K562 (cell line): ENCODE results near the gene ZNF792. TPM values are rescaled to one million over a fixed set of nuclear protein-coding genes. Genes with fewer than 3 reads are reported as not detected.
"Not testable (repeated sequence)": the region's sequence is repeated elsewhere in the genome, so short reads cannot be mapped to it uniquely, and the experiment has no call there.

Experiments
- ATAC-seq: fragments of 200-7000 bp; cut with Tn5 transposase; 3 replicates; pipeline ENCODE4 v1.9.1; 2020; ENCODE audit warnings: moderate library complexity
- BruUV-seq: library from RNA; stranded (reverse); fragments of 400-500 nt; replicated peaks from 2 replicates; lab custom pipeline; 2021; lab: Mats Ljungman, UMichigan
- CTCF ChIA-PET: fragments of 300-600 bp; formaldehyde crosslinking; extraction: SDS; loops from one replicate; lab custom pipeline; 2021; ENCODE audit warnings: low intra/inter-chr PET ratio; lab: Yijun Ruan, JAX
- POLR2A ChIA-PET: fragments of 300-600, 350-650 bp; sonication (Branson Sonifier 250); formaldehyde crosslinking; extraction: SDS; loops from one replicate; lab custom pipeline; 2021; ENCODE audit warnings: antibody characterized with exemption, inconsistent platforms; lab: Yijun Ruan, JAX
- DNase-seq, 4 experiments: peaks; one replicate each; pipeline versions ENCODE4 v3.0.0 to v3.0.0-alpha.2; 2011 to 2018; ENCODE audit warnings: low spot score in 3 of 4, mixed read lengths in 3 of 4; ENCODE audit errors: extremely low read depth in 1 of 4
- FAIRE-seq: peaks from 2 replicates; lab custom pipeline; 2011; peaks lifted over from hg19 to GRCh38; lab: Jason Lieb, UNC
- H2AFZ ChIP-seq: 2 replicates; pipeline ENCODE4 v1.6.0; 2011; ENCODE audit warnings: low read depth, low read length, control low read depth, inconsistent platforms
- H3K27ac ChIP-seq: fragments of 200-600 bp; 3 replicates; pipeline ENCODE4 v1.8.0; 2011; ENCODE audit warnings: low read depth, mild to moderate bottlenecking, control low read depth, inconsistent platforms, low read length, moderate library complexity, mixed read lengths; ENCODE audit errors: extremely low read depth
- H3K27me3 ChIP-seq, 2 experiments: fragments of 300-600 bp in 1 of 2; 2 replicates in 1 of 2; 3 replicates in 1 of 2; pipeline versions ENCODE4 v1.6.0 to v1.8.0; 2011; ENCODE audit warnings: inconsistent platforms in 2 of 2, low read length in 2 of 2, mild to moderate bottlenecking in 1 of 2, mixed read lengths in 1 of 2, moderate library complexity in 1 of 2; ENCODE audit not compliant: control insufficient read depth in 2 of 2, insufficient read depth in 2 of 2
- H3K36me3 ChIP-seq: fragments of 300-600 bp; 3 replicates; pipeline ENCODE4 v1.8.0; 2011; ENCODE audit warnings: mild to moderate bottlenecking, low read length, inconsistent platforms; ENCODE audit not compliant: control insufficient read depth, insufficient read depth
- H3K4me1 ChIP-seq, 2 experiments: fragments of 200-600 bp in 1 of 2; replicated peaks in 1 of 2; 2 replicates in 1 of 2; 3 replicates in 1 of 2; pipeline versions ENCODE4 v1.5.1 to v1.8.0; 2011; ENCODE audit warnings: inconsistent platforms in 2 of 2, low read length in 2 of 2, mild to moderate bottlenecking in 1 of 2, mixed read lengths in 1 of 2, moderate library complexity in 1 of 2; ENCODE audit not compliant: control insufficient read depth in 2 of 2, insufficient read depth in 2 of 2
- H3K4me2 ChIP-seq: 2 replicates; pipeline ENCODE4 v1.6.1; 2011; ENCODE audit warnings: low read length, control low read depth, inconsistent platforms, mixed read lengths; ENCODE audit not compliant: insufficient read depth
- H3K4me3 ChIP-seq: fragments of 200-600 bp; sonication (generic), shearing (Covaris generic); 2 replicates; pipeline ENCODE4 v1.5.1; 2016; ENCODE audit warnings: control low read depth, inconsistent platforms
- H3K79me2 ChIP-seq: fragments of 200-600 bp; 3 replicates; pipeline ENCODE4 v1.8.0; 2011; ENCODE audit warnings: low read length, inconsistent platforms; ENCODE audit not compliant: control insufficient read depth, insufficient read depth
- H3K9ac ChIP-seq, 2 experiments: 2 replicates each; pipeline versions ENCODE4 v1.6.0 to v1.6.1; 2011; ENCODE audit warnings: low read depth in 2 of 2, low read length in 2 of 2, control low read depth in 1 of 2, inconsistent platforms in 1 of 2, mild to moderate bottlenecking in 1 of 2, mixed read lengths in 1 of 2; ENCODE audit not compliant: insufficient read depth in 1 of 2
- H3K9me1 ChIP-seq: one replicate; pipeline ENCODE4 v1.6.0; 2011; ENCODE audit warnings: inconsistent platforms, mild to moderate bottlenecking, low read length, moderate library complexity; ENCODE audit not compliant: control insufficient read depth, insufficient read depth
- H3K9me3 ChIP-seq: replicated peaks from 2 replicates; pipeline ENCODE4 v1.5.1; 2011; ENCODE audit warnings: low read depth, low read length, inconsistent platforms; ENCODE audit not compliant: control insufficient read depth, insufficient read depth
- H4K20me1 ChIP-seq: replicated peaks from 2 replicates; pipeline ENCODE4 v1.6.1; 2011; ENCODE audit warnings: low read length, inconsistent platforms, mixed read lengths; ENCODE audit not compliant: control insufficient read depth, insufficient read depth
- DMBX1 ChIP-seq: fragments of 250-450 bp; sonication (Bioruptor Pico); IDR thresholded peaks from 2 replicates; pipeline ENCODE4 v1.8.0; 2022; ENCODE audit warnings: inconsistent platforms, mild to moderate bottlenecking, moderate library complexity, borderline replicate concordance
- ETV1 ChIP-seq: fragments of 450-650 bp; conservative IDR thresholded peaks from 2 replicates; pipeline ENCODE4 v1.6.1; 2016; ENCODE audit warnings: missing genetic modification characterization, control low read depth, low read depth, missing compliant biosample characterization
- MYNN ChIP-seq, 2 experiments: sonication (generic); formaldehyde crosslinking in 1 of 2; IDR thresholded peaks; 2 replicates each; pipeline versions ENCODE4 v1.5.0 to v1.6.1; 2016 to 2020; ENCODE audit warnings: antibody characterized with exemption in 1 of 2, missing genetic modification reagents in 1 of 2
- NFIC ChIP-seq: fragments of 450-650 bp; IDR thresholded peaks from 2 replicates; pipeline ENCODE4 v1.6.1; 2017; ENCODE audit warnings: mild to moderate bottlenecking, inconsistent platforms
- NR2C1 ChIP-seq, 2 experiments: fragments of 450-650 bp; IDR thresholded peaks; 2 replicates each; pipeline ENCODE4 v1.6.1; 2017; ENCODE audit warnings: mild to moderate bottlenecking in 2 of 2, antibody characterized with exemption in 1 of 2, inconsistent platforms in 1 of 2, missing compliant biosample characterization in 1 of 2, missing genetic modification characterization in 1 of 2
- ZNF311 ChIP-seq: fragments of 250-450 bp; sonication (Bioruptor Pico); IDR thresholded peaks from 2 replicates; pipeline ENCODE4 v1.4.0; 2020; ENCODE audit warnings: mild to moderate bottlenecking, moderate library complexity
- ZNF76 ChIP-seq: fragments of 250-450 bp; sonication (Bioruptor Pico); IDR thresholded peaks from 2 replicates; pipeline ENCODE4 v1.4.0; 2020; ENCODE audit warnings: mild to moderate bottlenecking, moderate library complexity, borderline replicate concordance
- WGBS: fragments of 100-300 bp; shearing (Covaris generic); methylation state at CpG from one replicate; pipeline ENCODE4 v1.1.6; 2016; ENCODE audit warnings: low coverage, mixed read lengths; ENCODE audit not compliant: insufficient coverage; ENCODE audit errors: missing lambda C conversion rate; 5-methylcytosine and 5-hydroxymethylcytosine counted together
- in situ Hi-C: fragments of 300-500 bp; cut with MboI; formaldehyde crosslinking; loops from 4 replicates; pipeline ENCODE4 v1.15.0; 2018; ENCODE audit warnings: inconsistent platforms, mixed read lengths
- intact Hi-C: fragments of 100-400 bp; cut with micrococcal nuclease; formaldehyde crosslinking; loops from 2 replicates; pipeline ENCODE4 v1.14.2; 2022
- polyA plus RNA-seq, 8 experiments: library from polyadenylated mRNA; depleted of rRNA in 4 of 8; stranded (reverse) in 5 of 8; unstranded in 3 of 8; fragments of >200 nt; fragmentation: Nextera tagmentation in 2 of 8; fragmentation: Illumina TruSeq in 1 of 8; extraction: Ambion mirVana in 2 of 8; extraction: Trizol in 1 of 8; gene quantifications; 2 replicates each; pipeline versions ENCODE4 v1.2.1 to v1.2.3, GENCODE V29; 2011 to 2014; ENCODE audit warnings: inconsistent platforms in 1 of 8, missing spikeins in 1 of 8
- total RNA-seq, 7 experiments: library from RNA; depleted of rRNA in 6 of 7; stranded (reverse); fragments of >200 nt in 6 of 7; fragmentation: Illumina TruSeq in 2 of 7; extraction: Trizol in 2 of 7; gene quantifications; 2 replicates each; pipeline versions ENCODE4 v1.2.1 to v1.2.3, GENCODE V29; 2011 to 2021; ENCODE audit warnings: low replicate concordance in 1 of 7
- TF ChIP-seq, protein P1 (sequence below): fragments of 450-650 bp; IDR thresholded peaks from 2 replicates; pipeline ENCODE4 v1.6.1; 2016; ENCODE audit warnings: missing biosample characterization, missing genetic modification characterization

The ZNF792 gene
- total and polyA plus RNA-seq, 9 of the 15 experiments (the other 6 are each of a cell fraction or from before 2014, with no cell fraction given), result 3.3 to 16.5 (median 10.4) TPM

GRCh38 chr19:34925278-34925855 is 38.7 kb downstream of the ZNF792 start:
- Histone ChIP-seq H3K27ac (no peak overlapping the region), H3K9me1 (no peaks in the 10 kb centered on the region), H3K4me2 (no peak overlapping the region), H3K79me2 (peaks cover 12% of the 10 kb centered on the region), H2AFZ (no peak overlapping the region), H3K4me1 (peaks cover 9 to 23% of the 10 kb centered on the region in 2 experiments), H4K20me1 (no peaks in the 10 kb centered on the region), H3K4me3 (no peak overlapping the region), H3K27me3 (no peaks in the 10 kb centered on the region), H3K9ac (no peak overlapping the region), H3K9me3 (no peaks in the 10 kb centered on the region; the same call in 1 of the 2 replicates), H3K36me3 (peaks cover 10% of the 10 kb centered on the region; the same call in 2 of the 3 replicates)
- CTCF ChIA-PET, result no interaction called here
- no peak for TF ChIP-seq ETV1 (tag)
- TF ChIP-seq NFIC, result peak; percentile 95
- in situ Hi-C loops, result no loop called here
- DNase-seq, result peak in 1 of 4 experiments; percentile 32
- intact Hi-C loops, result no loop called here
- BruUV-seq, result no TSS peak
- 94% methylated on average over 14 of the region's 15 CpGs for WGBS
- no peak for FAIRE-seq
- POLR2A ChIA-PET, result interaction anchor here (0.6 kb wide), 1 partner anchor 67 kb away, joined by 3 read pairs; no protein-coding TSS in a partner anchor
- no peak for ATAC-seq

GRCh38 chr19:34920090-34920786 is 43.8 kb downstream of the ZNF792 start:
- Histone ChIP-seq H2AFZ (peak overlapping the region; percentile 16), H3K4me1 (peaks cover 5 to 15% of the 10 kb centered on the region in 2 experiments), H3K9me3 (peaks cover 25% of the 10 kb centered on the region), H3K4me2 (peak overlapping the region; percentile 32; the same call in 1 of the 2 replicates), H3K27ac (peak overlapping the region; percentile 67)
- H4K20me1 ChIP-seq; H3K4me3 ChIP-seq; POLR2A ChIA-PET; H3K36me3 ChIP-seq; intact Hi-C loops; H3K9ac ChIP-seq; H3K79me2 ChIP-seq; H3K9me1 ChIP-seq; in situ Hi-C loops; H3K27me3 ChIP-seq; CTCF ChIA-PET; BruUV-seq; TF ChIP-seq MYNN (CRISPR knock-in tag; IDR thresholded peaks at IDR 0.05); NR2C1 (IDR thresholded peaks at IDR 0.05): not testable (repeated sequence)
- WGBS, result 0% methylated on average over 8 of the region's 8 CpGs
- ATAC-seq (peak; percentile 60), FAIRE-seq (peak; percentile 84), DNase-seq (peak in 1 of 4 experiments; percentile 82)
- TF ChIP-seq, protein P1, sequence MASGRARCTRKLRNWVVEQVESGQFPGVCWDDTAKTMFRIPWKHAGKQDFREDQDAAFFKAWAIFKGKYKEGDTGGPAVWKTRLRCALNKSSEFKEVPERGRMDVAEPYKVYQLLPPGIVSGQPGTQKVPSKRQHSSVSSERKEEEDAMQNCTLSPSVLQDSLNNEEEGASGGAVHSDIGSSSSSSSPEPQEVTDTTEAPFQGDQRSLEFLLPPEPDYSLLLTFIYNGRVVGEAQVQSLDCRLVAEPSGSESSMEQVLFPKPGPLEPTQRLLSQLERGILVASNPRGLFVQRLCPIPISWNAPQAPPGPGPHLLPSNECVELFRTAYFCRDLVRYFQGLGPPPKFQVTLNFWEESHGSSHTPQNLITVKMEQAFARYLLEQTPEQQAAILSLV, result peak; percentile 93
- TF ChIP-seq MYNN (IDR thresholded peaks at IDR 0.05) (peak; percentile 62; the same call in 1 of the 2 replicates), ZNF311 (CRISPR knock-in tag) (peak; percentile 97), ZNF76 (CRISPR knock-in tag) (0 out of 2 replicates have a peak, but pooled peaks have one; percentile 40), NR2C1 (tag; IDR thresholded peaks at IDR 0.05) (peak; percentile 84), DMBX1 (CRISPR knock-in tag) (peak; percentile 99)
